HEK293 (cell line): ENCODE data around the gene INPP5A.

Experiments
- TRIM28 ChIP-seq: IDR thresholded peaks from 2 replicates; pipeline ENCODE4 v1.6.1; 2011; ENCODE audit warnings: low read length, control low read depth, borderline replicate concordance
- ZBTB1 ChIP-seq: fragments of 450-650 bp; formaldehyde crosslinking; IDR thresholded peaks from 2 replicates; pipeline ENCODE4 v1.5.1; 2016; ENCODE audit warnings: missing biosample characterization, missing genetic modification characterization
- ZBTB7A ChIP-seq: fragments of 450-650 bp; formaldehyde crosslinking; IDR thresholded peaks from 2 replicates; pipeline ENCODE4 v1.5.1; 2016; ENCODE audit warnings: low read depth, missing biosample characterization, missing genetic modification characterization
- ZNF140 ChIP-seq: fragments of 450-650 bp; formaldehyde crosslinking; IDR thresholded peaks from 2 replicates; pipeline ENCODE4 v1.5.1; 2016; ENCODE audit warnings: missing biosample characterization, missing genetic modification characterization

- TF ChIP-seq ZBTB1 (tag by site-specific recombination) (no peak), ZNF140 (tag by site-specific recombination) (no peak), TRIM28 (no peak), ZBTB7A (tag by site-specific recombination) (no peak)
Measured at GRCh38 chr10:132516771-132517725, 20.5 kb upstream of the INPP5A start.
